DMS153 (cell line): ENCODE measurements around the gene CSF3R.

Experiments
- DNase-seq: peaks from one replicate; lab custom pipeline; 2025; lab: John Stamatoyannopoulos, UW

The CSF3R gene

GRCh38 chr1:36482724-36483388 lies at the start of gene CSF3R:
CSF3R (minus strand) TSS chr1:36482913; CDS start chr1:36479496, 3,417 bp downstream.
- DNase-seq: no peak

DNA sequence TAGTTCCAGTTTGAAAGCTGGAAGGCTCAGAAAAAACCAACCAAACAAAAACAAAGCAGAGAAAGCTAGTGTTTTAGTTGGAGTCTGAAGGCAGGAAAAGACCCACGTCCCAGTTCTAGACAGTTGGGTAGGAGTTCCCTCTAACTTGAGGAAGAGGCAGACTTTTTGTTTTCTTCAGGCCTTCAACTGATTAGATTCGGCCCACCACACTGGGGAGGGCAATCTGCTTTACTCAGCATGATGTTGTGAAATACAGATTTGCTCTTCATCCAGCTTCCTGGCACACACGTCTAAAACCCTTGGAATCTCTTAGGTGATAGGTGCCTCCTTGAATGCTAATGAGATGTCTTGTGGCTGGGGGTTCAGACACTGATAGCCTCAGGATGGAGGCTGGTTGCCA lies 49.1 kb upstream of the CSF3R start:
- DNase-seq: no peak

DNA sequence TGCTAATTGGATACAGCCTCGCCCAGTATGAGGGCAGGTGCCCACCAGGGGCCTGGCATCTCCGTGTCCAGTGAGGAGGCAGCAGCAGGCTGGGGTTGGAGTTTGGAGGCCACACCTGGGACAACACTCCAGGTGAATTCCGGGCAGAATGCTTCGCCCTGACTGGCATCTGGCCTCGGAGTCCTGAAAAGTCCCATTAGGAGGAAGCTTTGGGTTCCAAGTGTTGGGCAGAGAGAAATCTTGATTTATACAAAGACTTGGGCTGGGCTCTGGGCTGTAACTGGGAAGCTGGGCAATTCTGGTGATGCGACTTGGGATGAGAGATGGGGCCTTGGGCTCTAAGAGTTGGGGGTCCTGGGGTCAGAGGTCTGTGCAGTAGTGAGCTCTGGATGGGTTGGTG lies 48.1 kb upstream of the CSF3R start:
- no peak for DNase-seq

- no peak for DNase-seq
Observed at GRCh38 chr1:36530261-36530660, 47.5 kb upstream of the CSF3R start.

DNA sequence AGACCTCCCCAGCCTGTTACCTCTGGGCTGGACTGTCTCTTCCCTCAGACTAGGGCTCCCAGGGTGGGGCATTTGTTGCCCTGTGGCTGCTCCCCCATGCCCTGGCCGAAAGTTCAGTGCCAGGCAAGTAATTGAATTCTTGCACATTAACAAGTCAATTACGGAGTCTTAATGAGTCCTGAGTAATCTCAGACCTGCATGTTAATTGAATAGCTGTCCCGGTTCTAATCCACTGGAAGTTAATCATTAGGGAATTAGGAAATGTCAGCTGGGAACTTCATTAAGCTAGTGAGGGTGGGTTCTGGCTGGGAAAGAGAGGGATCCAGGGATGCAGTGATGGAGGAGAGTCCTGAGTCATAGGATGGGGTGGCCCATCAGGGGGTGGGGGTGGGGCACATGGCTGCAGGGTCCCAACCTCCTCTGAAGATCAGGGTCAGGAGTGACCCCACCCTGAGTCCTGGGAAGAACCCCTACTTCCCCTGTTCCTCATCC lies 47.1 kb upstream of the CSF3R start:
- no peak for DNase-seq

GRCh38 chr1:36528361-36529349 lies 45.9 kb upstream of the CSF3R start:
- no peak for DNase-seq

- no peak for DNase-seq
Observed at GRCh38 chr1:36525166-36525565, 42.5 kb upstream of the CSF3R start.

GRCh38 chr1:36524359-36525062 lies 41.8 kb upstream of the CSF3R start:
- DNase-seq: no peak

DNA sequence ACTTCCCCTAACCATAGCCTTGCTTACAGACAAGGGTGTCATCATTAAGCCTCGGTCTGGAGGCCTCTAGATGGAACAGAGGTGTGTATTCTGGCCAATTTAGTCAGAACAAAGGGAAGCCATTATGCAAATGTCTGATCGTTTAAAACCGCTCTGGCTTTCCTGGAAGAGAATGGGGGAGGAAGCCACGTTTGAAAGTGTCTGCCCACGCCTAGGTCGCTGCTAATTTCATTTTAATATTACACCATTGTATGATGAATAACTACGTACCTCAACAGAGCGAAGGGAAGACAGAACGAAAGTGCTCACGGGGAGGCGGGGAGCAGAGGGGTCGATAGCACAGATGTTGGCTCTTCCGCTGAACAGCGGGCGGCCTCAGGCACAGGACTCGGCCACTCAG lies 41.1 kb upstream of the CSF3R start:
- DNase-seq: no peak

- DNase-seq: no peak
Observed at GRCh38 chr1:36523230-36523495, 40.5 kb upstream of the CSF3R start.

DNA sequence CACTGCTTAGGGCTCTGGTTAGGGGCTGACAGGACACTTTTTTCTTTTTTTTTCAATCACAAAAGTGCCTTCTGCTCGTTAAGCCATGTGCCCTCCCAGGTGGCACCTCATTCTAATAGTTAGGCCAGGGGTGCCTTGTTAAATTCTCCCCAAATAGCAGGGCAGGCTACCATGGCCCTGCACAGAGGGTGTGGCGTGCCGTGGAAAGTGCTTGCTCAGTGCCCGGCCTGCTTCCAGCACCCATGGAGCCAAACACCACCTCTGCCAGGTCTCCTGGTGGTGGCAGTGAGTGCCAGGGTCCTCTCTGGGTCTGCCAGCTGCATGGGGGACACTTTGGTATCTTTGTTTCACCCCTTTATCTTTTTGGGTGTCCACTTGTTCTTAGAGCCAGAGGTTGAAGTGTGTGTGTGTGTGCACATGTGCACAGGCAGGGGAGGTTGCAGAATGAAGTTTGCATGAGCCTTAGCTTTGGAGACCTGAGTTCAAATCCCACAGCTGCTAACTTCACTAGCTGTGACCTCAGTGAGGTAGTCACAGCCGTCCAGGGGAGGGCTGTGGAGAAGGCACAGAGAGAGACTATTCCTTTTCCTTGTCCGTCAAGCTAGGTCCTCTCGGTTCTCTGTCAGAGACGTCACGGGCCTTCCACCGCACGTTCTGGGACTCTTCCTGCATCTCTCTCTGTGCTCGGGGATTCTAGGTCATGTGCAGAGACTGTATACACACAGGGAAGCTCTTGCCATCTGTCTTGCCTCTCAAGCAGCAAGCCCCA lies 39.9 kb upstream of the CSF3R start:
- DNase-seq: no peak

DNA sequence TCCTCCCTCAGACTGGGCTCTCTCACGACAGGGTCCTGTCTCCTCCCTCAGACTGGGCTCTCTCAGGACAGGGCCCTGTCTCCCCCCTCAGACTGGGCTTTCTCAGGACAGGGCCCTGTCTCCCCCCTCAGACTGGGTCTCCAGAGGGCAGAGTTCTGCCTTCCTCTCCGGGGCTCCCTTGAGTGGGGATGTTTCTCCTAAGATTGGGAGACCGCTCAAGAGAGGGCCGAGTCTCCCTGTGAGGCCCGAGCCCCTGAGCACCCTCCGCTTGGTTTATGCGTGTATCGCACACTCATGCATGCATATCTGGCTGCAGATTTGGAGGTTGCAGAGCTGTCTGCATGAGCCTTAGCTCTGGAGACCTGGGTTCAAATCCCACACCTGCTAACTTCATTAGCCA lies 39.3 kb upstream of the CSF3R start:
- no peak for DNase-seq

GRCh38 chr1:36520771-36521420 lies 38.2 kb upstream of the CSF3R start:
- DNase-seq: no peak

- no peak for DNase-seq
Observed at GRCh38 chr1:36520056-36520455, 37.3 kb upstream of the CSF3R start.

DNA sequence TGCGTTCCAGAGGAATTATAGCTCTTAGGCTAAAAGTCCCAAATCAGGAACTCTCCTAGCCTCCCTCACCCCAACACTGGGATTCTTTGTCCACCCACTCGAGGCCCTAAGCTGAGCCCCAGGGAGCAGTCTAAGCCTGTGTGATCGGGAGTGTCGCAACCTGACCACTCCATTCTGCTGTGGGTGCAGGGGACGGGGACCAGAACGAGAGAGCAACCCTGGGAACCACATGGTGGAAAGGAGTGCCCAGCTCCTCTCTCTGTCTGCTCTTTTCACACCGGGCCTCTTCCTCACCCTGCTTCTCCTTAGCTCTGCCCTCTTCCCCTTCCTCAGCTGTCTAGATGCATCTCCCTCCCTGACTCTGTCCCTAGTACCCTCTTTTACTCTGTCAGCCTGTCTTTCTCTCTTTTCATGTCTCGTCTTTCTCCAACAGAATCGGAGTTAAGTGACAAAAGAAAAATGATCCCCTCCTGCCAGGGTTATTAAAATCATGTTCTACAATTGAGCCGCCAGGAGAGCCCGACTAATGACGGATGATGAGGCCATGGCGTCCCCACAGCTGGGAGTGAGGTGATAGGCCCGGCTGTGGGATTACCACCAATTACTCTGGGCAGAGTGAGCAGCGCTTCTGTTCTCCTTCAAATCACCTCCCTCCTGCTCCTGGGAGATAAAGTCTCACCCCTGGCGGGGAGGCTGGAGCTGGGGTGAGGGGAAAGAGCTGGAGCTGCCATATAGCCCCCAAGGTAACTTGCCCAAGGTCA lies 34.5 kb upstream of the CSF3R start:
- DNase-seq: no peak

- DNase-seq: peak; percentile 73
Observed at GRCh38 chr1:36516372-36517010, 33.8 kb upstream of the CSF3R start.

DNA sequence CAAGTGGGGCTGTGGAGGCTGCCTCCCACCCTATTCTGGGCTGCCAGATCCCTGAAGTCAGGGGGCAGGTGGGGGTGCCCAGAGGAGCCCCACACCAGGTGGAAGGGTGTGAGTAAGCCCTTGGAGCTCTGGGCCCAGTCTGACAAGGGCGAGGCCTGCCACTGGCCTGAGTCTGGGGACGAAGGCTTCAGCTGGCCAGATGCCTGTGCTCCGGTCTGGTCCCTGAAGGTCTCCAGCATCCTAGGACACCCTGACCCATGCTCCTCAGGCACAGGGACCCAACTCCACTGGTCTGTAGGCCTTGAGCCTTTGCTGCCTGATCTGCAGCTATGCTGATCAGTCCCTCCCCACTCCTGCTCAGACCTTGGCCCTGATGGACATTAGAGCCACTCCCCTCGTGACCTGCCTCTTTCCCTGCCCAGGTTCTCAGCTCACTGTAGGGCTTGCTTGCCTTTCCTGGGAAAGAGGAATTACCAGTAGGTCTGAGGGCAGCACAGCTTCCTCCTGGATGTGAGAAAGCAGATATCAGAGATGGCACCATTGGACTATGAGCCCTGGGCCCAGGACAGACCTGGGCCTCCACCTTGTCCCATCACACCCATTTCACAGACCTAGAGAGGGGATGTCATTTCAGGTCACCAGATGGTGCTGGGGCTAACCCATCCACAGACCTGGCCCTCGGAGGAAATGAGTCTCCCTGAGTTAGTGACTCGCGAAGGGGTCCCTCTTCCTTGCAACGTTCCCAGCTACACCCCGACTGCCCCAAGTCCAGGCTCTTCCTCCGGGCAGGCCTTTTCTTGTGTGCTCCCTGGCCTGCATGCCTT lies 32.8 kb upstream of the CSF3R start:
- no peak for DNase-seq

DNA sequence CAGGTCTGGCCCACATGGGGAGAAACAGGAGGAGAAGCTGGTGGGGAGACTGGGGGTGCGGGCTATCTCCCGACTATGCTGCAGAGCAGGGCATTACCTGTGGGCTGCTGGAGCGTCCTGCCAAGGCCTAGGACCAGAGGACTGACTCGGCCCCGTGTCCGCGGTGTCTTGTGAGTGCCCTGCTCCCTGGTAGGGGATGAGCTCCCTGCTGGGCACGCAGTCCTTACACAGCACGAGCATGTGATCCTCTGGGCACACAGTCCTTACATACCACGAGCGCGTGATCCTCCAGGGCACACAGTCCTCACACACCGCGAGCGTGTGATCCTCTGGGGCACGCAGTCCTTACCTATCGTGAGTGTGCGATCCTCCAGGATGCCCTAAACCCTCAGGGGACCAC lies 31.8 kb upstream of the CSF3R start:
- no peak for DNase-seq
